Activated naive CD8-positive, alpha-beta T cell (primary cell): ENCODE data around the gene RPS6KA4.

Experiments
- H3K27ac Mint-ChIP-seq: one replicate; pipeline ENCODE4 v1.8.0; 2021; ENCODE audit warnings: mixed read lengths
- H3K27me3 Mint-ChIP-seq: one replicate; pipeline ENCODE4 v1.8.0; 2021; ENCODE audit warnings: mixed read lengths
- H3K36me3 Mint-ChIP-seq: one replicate; pipeline ENCODE4 v1.8.0; 2021; ENCODE audit warnings: mixed read lengths
- H3K4me1 Mint-ChIP-seq: one replicate; pipeline ENCODE4 v1.8.0; 2021; ENCODE audit warnings: low read depth, mixed read lengths
- H3K4me3 Mint-ChIP-seq: one replicate; pipeline ENCODE4 v1.8.0; 2021; ENCODE audit warnings: mild to moderate bottlenecking, mixed read lengths
- H3K9me3 Mint-ChIP-seq: one replicate; pipeline ENCODE4 v1.8.0; 2021; ENCODE audit warnings: low read depth, mixed read lengths

Gene RPS6KA4

GRCh38 chr11:64381350-64381749 is 22.4 kb downstream of the RPS6KA4 start:
- Mint-ChIP-seq H3K9me3 (no peaks in the 10 kb centered on the region), H3K36me3 (no peaks in the 10 kb centered on the region), H3K27me3 (no peaks in the 10 kb centered on the region), H3K4me1 (peaks cover 4% of the 10 kb centered on the region), H3K27ac (no peak overlapping the region), H3K4me3 (no peak overlapping the region)

DNA sequence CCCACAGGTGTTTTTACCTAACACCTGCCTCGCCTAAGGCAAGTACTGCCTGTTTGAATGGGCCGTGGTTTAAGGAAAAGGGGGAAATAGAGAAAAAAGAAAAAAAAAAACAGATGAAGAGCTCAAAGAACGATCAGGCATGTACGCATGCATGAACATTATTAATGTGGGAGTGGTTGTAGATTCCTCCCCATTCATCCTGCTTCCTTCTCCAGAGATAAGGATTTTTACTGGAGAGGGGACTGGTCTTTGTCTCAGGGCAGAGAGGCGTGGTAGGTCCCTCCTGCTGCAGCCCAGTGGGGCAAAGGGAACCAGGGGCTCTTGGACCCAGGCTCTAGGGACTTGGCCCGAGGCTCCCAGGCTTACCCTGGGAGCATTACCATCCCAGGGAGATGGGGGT is 23.1 kb downstream of the RPS6KA4 start:
- no peak overlapping the region for H3K27ac Mint-ChIP-seq
- peaks cover 9% of the 10 kb centered on the region for H3K4me1 Mint-ChIP-seq

DNA sequence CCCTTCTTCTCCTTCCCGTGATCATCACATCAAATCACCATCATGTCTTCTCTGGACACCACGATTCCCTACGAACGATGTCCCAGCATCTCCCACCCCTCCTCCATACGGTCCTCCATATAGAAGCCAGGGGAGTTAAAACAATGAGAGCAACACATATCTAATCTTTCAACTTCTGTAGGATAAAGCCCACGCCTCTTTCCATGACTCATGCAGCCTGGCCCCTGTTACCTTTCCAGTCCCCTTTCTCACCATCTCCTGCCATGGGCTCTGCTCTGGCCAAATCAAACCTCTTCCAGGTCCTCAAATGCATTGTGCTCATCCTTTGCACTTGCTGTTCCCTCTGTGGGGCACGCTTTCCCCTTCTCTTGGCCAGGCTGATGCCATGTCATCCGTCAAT is 23.6 kb downstream of the RPS6KA4 start:
- Mint-ChIP-seq H3K4me3 (no peak overlapping the region), H3K4me1 (peaks cover 13% of the 10 kb centered on the region), H3K9me3 (no peaks in the 10 kb centered on the region), H3K36me3 (no peaks in the 10 kb centered on the region), H3K27ac (no peak overlapping the region), H3K27me3 (no peaks in the 10 kb centered on the region)

More for the DNA sequence above, 23.1 kb downstream of the RPS6KA4 start:
- Mint-ChIP-seq H3K4me3 (no peak overlapping the region), H3K36me3 (no peaks in the 10 kb centered on the region), H3K27me3 (no peaks in the 10 kb centered on the region), H3K9me3 (no peaks in the 10 kb centered on the region)

GRCh38 chr11:64383580-64383979 is 24.6 kb downstream of the RPS6KA4 start:
- Mint-ChIP-seq H3K4me3 (no peak overlapping the region), H3K36me3 (no peaks in the 10 kb centered on the region), H3K27ac (no peak overlapping the region), H3K27me3 (no peaks in the 10 kb centered on the region), H3K4me1 (peaks cover 13% of the 10 kb centered on the region), H3K9me3 (no peaks in the 10 kb centered on the region)

DNA sequence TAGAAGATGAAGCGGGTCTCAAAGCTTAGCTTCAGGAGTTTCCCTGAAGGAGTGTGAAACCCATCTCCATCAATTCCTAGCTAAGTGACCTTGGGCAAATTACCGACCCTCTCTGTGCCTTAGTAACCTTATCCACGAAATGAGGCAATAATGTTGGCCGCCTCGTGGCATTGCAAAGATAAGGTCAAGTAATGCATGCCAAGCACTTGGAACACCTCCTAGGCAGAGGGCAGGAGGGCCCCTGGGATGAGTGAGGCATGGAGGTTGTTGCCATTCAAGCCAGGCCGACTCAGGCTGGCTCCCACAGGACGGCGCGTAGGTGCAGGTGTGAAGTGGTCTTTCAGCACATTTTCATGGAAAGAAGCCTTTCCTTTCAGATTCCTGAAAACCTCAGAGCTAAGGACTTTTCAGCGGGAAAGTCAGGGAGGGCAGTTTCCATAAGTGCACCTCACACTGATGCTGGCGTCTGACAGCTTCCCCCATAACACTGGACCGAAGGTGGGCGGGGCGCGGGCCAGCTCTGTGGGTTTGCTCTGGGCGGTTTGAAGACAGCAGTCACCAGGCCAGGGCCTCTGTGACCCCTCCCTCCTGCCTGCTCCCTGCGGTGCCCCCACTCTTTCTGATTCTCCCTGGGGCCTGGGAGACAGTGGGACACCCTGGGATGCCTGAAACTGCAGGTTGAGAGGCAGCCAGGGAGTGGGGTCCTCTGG is 25.2 kb downstream of the RPS6KA4 start:
- Mint-ChIP-seq H3K27ac (no peak overlapping the region), H3K4me1 (peaks cover 13% of the 10 kb centered on the region), H3K4me3 (no peak overlapping the region), H3K36me3 (no peaks in the 10 kb centered on the region), H3K27me3 (no peaks in the 10 kb centered on the region), H3K9me3 (no peaks in the 10 kb centered on the region)

- H3K9me3 Mint-ChIP-seq: no peaks in the 10 kb centered on the region
- H3K4me1 Mint-ChIP-seq: peaks cover 20% of the 10 kb centered on the region
- no peaks in the 10 kb centered on the region for H3K27me3 Mint-ChIP-seq
- no peak overlapping the region for H3K27ac Mint-ChIP-seq
- no peak overlapping the region for H3K4me3 Mint-ChIP-seq
- peaks cover 2% of the 10 kb centered on the region for H3K36me3 Mint-ChIP-seq
Measured at GRCh38 chr11:64384981-64385944, 26.3 kb downstream of the RPS6KA4 start.

GRCh38 chr11:64385945-64386704 is 27.2 kb downstream of the RPS6KA4 start:
- Mint-ChIP-seq H3K9me3 (no peaks in the 10 kb centered on the region), H3K27ac (no peak overlapping the region), H3K27me3 (no peaks in the 10 kb centered on the region), H3K36me3 (peaks cover 2% of the 10 kb centered on the region), H3K4me1 (peaks cover 28% of the 10 kb centered on the region), H3K4me3 (no peak overlapping the region)

GRCh38 chr11:64387916-64388315 is 29.0 kb downstream of the RPS6KA4 start:
- no peaks in the 10 kb centered on the region for H3K27me3 Mint-ChIP-seq
- no peaks in the 10 kb centered on the region for H3K9me3 Mint-ChIP-seq
- H3K27ac Mint-ChIP-seq: no peak overlapping the region
- no peak overlapping the region for H3K4me3 Mint-ChIP-seq
- peaks cover 2% of the 10 kb centered on the region for H3K36me3 Mint-ChIP-seq
- peaks cover 36% of the 10 kb centered on the region for H3K4me1 Mint-ChIP-seq

DNA sequence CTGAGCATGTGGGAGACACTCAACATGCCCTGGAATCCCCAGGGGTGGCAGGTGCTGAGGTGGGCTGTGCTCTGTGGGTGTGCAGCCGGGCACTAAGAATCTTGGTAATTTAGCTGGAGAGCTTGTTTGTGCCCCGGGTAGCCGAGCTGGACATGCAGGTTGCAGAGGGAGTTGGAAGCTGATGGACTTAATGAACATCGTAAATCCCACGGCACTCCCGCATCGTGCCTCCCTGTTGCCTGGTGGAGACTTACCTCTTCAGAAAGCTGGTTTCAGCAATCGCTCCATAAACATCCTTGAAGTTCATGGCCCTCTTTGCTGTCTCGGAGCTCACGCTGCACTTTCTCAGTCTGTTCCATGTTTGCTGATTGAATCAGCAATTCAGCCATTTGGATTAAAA is 29.9 kb downstream of the RPS6KA4 start:
- peaks cover 36% of the 10 kb centered on the region for H3K4me1 Mint-ChIP-seq
- no peak overlapping the region for H3K27ac Mint-ChIP-seq

DNA sequence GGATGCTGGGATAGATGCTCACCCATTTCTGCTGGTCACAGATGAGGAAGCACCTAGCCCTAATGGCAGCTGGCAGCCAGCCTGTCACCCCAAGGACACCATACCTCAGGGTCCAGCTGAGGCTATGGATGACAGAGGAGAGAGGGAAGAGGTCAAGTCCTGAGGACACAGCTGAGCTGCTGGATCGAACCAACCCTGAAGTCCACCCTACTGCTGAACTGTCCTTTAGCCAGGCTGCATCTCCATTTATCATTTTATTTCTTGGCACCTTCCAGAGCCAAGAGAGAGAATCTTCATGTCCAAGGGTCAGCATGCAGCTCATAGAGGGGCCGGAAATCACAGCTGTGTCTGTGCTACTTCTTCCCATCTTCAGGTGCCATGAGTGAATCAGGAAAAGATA is 30.9 kb downstream of the RPS6KA4 start:
- Mint-ChIP-seq H3K27ac (no peak overlapping the region), H3K27me3 (no peaks in the 10 kb centered on the region), H3K4me1 (peaks cover 37% of the 10 kb centered on the region), H3K4me3 (no peak overlapping the region), H3K36me3 (peaks cover 2% of the 10 kb centered on the region), H3K9me3 (no peaks in the 10 kb centered on the region)

More for the DNA sequence above, 29.9 kb downstream of the RPS6KA4 start:
- Mint-ChIP-seq H3K9me3 (no peaks in the 10 kb centered on the region), H3K36me3 (peaks cover 2% of the 10 kb centered on the region), H3K4me3 (no peak overlapping the region), H3K27me3 (no peaks in the 10 kb centered on the region)

DNA sequence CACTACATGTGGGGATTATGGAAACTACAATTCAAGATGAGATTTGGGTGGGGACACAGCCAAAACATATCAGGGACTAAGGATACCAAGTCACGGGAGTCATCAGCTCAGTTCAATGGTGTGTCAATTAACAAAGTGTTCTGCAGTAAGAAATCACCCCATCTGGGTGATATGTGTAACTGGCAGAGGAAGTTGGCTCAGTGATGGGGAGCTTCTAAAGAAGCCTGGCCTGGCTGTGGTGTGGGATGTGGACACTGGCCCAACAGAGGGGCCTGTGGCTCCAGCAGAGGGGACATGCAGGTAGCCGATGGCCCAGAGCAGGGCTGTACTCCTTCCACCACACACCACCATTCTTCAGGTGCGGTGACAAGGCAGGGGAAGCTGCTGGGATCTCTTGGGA is 31.6 kb downstream of the RPS6KA4 start:
- H3K36me3 Mint-ChIP-seq: peaks cover 2% of the 10 kb centered on the region
- H3K4me3 Mint-ChIP-seq: peak overlapping the region; percentile 49
- no peaks in the 10 kb centered on the region for H3K9me3 Mint-ChIP-seq
- peaks cover 41% of the 10 kb centered on the region for H3K4me1 Mint-ChIP-seq
- no peaks in the 10 kb centered on the region for H3K27me3 Mint-ChIP-seq
- H3K27ac Mint-ChIP-seq: no peak overlapping the region

DNA sequence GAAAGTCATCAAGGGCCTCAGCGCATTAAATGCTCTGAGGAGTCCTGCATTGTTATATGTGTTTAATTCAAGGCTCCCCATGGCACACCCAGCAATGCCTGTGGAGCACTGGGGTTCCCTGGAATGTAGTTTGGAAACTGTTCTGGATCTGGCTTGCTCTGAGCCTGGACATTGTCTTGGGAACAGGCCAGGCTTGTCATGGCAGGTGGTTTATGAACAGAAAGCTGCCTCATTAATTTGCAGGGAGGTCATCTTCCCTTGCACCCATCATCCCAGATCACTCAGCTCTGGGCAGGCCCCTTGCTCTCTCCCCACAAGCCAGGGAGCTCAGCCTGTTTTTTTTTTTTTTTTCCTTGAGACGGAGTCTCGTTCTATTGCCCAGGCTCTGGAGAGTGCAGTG is 32.9 kb downstream of the RPS6KA4 start:
- Mint-ChIP-seq H3K27ac (no peak overlapping the region), H3K27me3 (no peaks in the 10 kb centered on the region), H3K4me1 (peaks cover 35% of the 10 kb centered on the region), H3K4me3 (no peak overlapping the region), H3K36me3 (peaks cover 2% of the 10 kb centered on the region), H3K9me3 (no peaks in the 10 kb centered on the region)

DNA sequence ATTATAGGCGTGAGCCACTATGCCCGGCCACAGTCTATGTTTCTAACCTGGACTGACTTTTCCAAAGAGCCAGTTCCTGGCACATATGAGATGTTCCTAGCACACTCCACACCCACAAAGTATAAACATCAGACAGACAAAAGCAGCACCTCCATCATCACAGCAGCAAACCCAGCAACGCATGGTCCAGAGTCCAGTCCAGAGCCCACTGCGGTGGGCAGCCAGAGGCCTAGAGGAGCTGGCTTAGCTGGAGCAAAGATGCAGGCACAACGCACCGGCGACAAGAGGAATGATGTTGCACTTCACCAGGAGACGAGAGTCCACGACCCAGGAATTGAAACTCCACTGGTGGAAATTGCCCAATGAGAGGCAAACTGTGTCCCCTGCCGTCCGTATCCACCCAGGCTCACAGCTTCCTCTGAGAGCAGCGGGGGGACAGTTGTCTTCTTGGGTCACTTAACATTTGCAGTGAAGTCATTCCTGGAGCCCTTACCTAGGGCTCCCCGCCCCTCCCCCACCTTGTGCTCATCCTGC is 36.6 kb downstream of the RPS6KA4 start:
- Mint-ChIP-seq H3K36me3 (no peaks in the 10 kb centered on the region), H3K4me1 (peaks cover 19% of the 10 kb centered on the region), H3K27me3 (no peaks in the 10 kb centered on the region), H3K27ac (no peak overlapping the region), H3K4me3 (no peak overlapping the region), H3K9me3 (no peaks in the 10 kb centered on the region)

DNA sequence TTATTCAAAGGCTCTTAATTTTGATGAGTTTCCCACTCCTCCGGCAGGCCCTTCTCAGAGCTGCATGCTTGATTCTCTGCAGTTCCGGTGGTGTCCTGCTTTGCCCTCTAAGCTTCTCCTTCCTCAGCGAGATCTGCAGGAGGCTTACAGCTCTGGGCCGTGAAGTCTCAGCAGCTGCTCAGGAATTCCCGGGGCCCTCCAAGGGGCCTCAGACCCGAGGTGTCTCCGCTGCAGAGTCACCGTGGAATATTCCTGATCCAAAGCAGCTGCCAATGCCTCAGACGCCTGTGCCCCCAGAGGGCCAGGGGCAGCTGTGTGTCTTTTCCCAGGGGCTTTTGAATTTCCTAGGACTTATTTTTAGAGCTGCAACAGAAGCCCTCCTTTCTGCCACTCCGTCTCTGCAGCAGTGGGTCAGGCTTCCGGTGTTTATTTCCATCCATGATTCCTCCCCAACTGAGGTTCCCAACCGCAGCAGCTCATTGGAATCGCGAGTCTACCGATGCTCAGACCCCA is 37.2 kb downstream of the RPS6KA4 start:
- H3K27ac Mint-ChIP-seq: no peak overlapping the region
- no peaks in the 10 kb centered on the region for H3K27me3 Mint-ChIP-seq
- H3K36me3 Mint-ChIP-seq: no peaks in the 10 kb centered on the region
- H3K9me3 Mint-ChIP-seq: no peaks in the 10 kb centered on the region
- H3K4me1 Mint-ChIP-seq: peaks cover 14% of the 10 kb centered on the region
- H3K4me3 Mint-ChIP-seq: no peak overlapping the region
